NCI-H82 treated with DMSO at 0.1 percent for 48 hours (cell line): ENCODE results near the gene CCBE1.
"Not testable (repeated sequence)": the region's sequence is repeated elsewhere in the genome, so short reads cannot be mapped to it uniquely, and the experiment has no call there.

ENCODE experiments used
- DNase-seq: peaks from one replicate; lab custom pipeline; 2025; ENCODE audit not compliant: unreplicated experiment; lab: John Stamatoyannopoulos, UW

Gene CCBE1

DNA sequence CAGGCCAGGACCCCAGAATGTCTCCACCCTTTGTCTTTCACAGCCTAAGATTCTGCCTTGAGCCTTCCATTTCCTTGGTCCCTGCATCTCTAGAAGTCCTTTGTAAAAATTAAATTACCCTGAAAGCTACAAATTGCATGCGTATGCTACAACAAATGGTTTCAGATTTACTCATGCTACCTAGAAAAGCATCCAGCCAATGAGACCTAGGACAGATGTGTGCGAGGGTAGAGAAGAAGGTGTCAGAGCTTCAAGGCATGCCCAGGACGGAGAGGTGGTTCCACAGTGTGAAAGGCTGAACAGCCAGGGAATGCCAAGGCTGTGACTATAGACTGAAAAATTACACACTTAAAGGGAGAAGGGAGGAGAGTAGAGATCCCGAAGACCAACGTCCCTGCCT is 40.2 kb downstream of the CCBE1 start:
- no peak for DNase-seq

DNA sequence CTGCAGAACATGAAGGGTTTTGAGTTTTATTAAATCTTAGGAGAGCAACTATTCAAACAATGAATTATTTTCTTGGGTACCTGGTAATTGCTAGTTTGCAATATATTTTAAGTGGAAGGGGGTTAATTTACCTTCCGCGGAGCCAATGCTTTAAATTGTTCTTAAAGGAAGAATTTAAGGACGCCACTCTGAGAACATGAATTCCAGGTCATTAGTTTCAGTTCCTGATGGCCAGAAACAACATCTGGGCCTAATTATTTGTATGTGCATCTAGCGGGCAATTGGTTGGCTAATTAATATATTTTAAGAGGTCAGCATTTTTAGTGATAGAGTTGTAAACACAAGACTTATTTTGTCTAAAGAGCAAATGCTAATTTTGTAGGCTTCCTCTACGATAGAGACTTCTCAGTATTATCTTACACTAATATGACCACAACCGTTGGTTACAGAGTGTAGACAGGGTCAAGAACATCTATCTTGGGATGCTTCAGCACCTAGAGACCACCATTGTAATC is 40.8 kb downstream of the CCBE1 start:
- DNase-seq, result no peak

DNA sequence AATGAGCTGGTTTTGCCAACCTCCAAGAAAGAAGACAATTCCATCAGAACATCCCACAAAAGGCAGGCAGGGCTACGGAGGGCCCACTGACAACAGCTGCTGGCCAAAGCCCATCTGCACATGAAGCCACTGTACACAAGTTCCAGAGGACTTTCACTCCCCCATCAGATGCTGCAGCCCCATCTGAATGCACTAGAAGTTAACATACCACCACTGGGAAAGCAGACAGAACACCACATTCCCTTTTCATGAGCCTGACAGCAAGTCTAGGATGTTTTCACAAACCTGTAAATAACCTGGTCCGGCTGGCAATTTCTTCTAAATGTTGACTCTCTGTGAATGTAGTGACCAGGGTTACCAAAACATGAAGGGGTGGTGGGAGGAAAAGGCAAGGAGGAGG is 41.5 kb downstream of the CCBE1 start:
- DNase-seq, result no peak

DNA sequence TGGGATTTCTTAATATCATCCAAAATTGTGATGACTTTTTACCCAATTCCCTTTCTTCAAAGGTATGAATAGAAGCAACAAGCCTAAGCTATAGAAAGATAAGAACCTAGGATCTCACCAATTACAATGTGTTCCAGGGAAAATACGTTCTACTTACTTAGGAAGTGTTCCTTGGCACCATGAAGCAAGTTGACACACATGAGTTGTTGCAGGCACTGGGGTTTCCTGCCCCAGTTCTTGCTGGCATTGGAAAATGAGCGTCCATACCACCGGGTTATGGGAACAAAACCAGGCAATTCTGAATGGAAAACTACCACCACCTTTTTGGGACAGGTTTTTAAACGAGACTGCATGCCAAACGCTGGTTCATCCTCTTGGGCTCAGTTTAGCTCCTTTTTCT is 46.2 kb downstream of the CCBE1 start:
- DNase-seq, result no peak

DNA sequence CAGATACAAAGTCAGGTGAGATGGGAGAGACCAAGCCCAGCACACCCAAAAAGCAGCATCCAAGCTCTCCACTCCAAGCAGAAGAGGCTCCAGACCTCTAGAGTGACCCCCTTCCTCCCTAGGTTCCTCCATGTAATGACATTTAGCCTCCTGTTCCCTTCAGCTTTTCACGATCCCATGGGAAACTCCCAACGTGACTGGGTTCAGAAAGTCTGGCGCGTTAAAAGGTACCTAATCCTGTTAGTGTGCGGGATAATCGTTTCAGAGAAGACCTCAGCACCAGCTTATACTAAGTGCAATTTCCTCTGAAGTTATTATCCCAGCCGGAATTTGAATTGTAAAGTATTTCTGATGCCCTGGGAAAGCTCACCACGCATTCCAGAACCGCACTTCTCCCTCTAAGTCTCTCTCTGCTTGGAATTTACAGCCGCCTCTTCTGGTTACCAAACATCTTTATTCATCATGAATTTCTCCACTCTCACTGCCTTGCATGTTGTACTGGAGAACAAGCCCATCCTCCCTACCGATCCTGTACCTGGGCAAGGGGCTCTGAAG is 46.9 kb downstream of the CCBE1 start:
- DNase-seq, result peak; percentile 90

DNA sequence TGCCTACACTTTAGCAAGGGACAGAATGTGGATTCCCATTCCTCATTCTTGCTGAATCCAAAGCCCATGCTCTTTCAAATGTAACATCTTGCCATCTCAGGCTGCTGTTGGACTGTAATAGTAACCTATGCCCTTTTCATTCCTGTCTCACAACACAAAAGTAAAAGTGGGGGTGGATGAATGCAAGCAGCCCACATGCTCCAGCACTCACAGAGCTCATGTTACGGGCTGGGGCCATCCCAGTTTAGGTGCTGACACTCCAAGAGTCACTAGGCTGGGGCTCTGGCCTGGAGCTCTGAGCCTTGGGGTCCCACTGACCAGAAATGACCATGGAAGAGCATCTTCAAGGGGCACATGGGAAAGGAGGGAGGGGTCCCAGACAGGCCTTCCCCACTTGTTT is 47.6 kb downstream of the CCBE1 start:
- DNase-seq, result no peak

DNA sequence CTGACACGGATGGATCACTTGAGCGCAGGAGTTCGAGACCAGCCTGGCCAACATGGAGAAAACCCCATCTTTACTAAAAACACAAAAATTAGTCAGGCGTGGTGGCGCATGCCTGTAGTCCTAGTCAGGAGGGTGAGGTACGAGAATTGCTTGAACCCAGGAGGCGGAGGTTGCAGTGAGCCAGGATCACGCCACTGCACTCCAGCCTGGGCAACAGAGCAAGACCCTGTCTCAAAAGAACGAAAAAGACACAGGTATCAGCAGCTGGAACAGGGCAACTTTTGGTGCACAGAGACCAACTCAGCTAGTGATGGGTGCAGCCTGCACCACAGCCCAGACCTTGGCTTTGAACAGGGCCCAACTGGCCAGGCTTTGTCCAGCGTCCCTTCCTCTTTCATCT is 48.8 kb downstream of the CCBE1 start:
- not testable (repeated sequence) for DNase-seq

DNA sequence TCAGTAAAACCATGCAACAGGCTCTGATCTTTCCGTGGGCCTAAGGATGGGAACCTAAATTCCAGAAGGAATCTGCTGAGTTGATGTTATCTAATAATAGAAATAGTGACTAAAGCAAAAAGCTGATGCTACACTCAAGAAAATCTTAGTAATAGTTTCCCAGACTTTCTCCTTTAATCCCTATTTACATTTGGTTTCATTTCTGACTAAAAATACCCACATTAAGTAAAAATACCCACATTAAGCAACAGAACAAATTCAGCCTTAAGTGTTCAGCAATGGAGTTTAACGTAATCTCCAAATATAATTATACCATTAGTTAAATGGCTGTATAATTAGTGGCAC is 50.3 kb downstream of the CCBE1 start:
- DNase-seq, result no peak

DNA sequence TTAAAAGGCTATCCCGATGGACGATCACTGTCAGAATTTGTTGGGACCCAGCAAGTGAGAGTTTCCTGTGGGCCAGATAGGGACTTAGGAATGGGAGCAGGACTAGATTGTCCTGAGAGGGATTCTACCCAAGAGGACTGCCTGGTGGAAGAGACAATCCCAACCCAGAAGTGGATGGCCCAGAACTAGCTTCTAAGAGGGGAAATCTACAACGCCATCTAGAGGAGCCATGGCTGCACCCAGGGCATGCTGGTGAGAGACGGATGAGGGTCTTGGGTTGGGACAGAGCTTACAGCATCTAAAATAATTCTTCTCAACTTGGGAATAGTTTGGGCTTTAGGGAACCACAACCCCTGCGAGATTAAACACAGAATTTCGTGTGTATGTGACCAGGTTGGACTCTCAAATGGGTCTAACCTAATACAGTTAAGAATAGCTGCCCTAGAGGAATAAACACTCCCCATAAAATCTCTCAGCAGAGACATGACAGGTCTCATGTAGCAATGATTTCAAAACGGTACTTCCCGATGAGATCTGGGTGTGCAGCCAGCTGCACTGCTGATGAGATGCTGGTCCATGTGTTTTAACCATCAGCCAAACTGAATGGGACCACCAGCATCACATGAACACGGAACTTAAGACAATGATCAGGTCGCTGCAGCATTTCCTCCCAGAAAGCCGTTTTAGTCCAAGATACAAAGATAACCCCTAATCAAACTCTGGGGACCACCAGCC is 50.8 kb downstream of the CCBE1 start:
- DNase-seq, result no peak

DNA sequence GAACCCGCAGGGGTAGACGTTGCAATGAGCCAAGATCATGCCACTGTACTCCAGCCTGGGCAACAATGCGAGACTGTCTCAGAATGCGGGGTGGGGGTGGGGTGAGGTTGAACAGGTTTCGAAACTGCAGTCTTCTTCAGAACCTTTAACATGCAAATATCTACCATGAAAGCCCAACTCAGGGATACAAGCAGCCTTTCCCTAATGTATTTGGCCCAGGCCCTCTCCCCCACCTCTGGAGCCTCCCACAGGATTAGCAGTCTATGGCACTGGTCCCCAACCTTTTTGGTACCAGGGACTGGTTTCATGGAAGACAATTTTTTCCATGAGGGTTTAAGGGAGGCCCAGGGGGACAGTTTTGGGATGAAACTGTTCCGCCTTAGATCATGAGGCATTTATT is 53.5 kb downstream of the CCBE1 start:
- DNase-seq, result no peak

DNA sequence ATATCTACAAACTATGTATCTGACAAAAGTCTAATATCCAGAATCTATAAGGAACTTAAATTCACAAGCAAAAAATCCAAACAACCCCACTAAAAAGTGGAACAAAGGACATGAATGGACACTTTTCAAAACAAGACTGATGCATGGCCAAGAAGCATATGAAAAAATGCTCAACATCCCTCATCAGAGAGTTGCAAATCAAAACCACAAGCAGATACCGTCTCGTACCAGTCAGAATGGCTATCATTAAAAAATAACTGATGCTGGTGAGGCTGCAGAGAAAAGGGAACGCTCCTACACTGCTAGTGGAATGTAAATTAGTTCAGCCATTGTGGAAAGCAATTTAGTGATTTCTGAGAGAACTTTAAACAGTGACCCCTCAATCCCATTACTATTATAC is 56.5 kb downstream of the CCBE1 start:
- no peak for DNase-seq

DNA sequence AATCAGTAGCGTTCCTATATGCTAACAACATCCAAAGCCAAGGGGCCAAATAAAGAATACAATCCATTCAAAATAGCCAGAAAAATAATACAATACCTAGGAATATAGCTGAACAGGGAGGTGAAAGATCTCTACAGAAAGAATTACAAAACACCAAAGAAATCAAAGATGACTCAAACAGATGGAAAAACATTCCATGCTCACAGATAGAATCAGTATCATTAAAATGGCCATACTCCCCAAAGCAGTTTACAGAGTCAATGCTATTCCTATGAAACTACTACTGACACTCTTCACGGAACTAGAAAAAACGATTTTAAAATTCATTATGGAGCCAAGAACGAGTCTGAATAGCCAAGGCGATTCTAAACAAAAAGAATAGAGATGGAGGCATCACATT is 57.4 kb downstream of the CCBE1 start:
- DNase-seq, result no peak

DNA sequence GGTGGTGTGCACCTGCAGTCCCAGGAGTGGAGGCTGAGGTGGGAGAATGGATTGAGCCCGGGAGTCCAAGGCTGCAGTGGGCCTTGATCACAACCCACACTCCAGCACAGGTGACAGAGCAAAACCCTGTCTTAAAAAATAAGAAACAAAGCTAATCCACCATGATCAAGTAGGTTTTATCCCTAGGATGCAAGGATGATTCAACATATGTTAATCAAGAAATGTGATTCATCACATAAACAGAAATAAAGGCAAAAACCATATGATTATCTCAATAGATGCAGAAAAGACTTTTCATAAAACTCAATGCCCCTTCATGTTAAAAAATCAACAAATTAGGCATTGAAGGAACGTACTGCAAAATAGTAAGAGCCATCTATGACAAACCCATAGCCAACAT is 58.1 kb downstream of the CCBE1 start:
- DNase-seq, result no peak

DNA sequence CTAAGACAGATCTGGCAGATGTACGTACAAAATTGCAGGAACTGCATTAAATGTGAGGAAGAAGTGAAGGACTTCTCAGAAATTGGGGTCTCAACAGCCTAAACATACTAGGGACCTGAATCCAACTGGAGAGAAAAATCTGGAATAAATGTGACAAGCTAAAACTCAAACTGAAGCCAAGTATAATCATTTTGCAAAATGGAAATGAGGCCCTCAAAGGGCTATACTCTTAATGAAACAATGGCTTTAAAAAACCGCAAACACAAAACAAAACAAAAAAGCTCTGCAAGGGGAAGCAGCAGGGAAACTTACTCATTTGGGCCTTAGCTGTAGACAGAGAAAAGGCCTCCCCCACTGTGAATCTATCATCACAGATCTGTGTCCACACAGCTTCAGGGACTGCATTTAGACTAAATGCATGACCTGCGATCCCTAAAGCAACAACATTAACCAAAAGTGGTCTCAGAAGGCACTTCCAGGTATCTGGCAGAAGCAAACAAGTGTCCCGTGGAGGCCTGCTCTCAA is 63.2 kb downstream of the CCBE1 start:
- DNase-seq, result no peak

DNA sequence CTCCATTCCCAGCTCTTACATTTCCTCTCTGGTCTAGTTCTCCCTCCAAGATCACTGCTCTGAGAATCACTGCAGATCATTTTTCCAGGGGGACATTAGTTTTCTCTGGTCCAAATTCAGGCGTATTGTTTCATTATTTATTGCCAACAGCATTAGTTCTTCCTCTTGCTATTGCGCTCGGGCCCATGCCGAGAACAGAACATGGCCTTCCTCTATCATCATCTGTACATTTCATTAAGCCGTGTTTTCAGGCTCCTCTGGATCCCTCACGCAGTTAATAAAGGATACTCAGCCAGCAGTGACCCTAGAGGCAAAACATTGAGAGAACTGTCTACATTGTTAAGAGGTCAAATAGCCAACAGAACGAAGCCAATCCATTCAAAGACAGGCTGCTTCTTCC is 63.9 kb downstream of the CCBE1 start:
- no peak for DNase-seq

DNA sequence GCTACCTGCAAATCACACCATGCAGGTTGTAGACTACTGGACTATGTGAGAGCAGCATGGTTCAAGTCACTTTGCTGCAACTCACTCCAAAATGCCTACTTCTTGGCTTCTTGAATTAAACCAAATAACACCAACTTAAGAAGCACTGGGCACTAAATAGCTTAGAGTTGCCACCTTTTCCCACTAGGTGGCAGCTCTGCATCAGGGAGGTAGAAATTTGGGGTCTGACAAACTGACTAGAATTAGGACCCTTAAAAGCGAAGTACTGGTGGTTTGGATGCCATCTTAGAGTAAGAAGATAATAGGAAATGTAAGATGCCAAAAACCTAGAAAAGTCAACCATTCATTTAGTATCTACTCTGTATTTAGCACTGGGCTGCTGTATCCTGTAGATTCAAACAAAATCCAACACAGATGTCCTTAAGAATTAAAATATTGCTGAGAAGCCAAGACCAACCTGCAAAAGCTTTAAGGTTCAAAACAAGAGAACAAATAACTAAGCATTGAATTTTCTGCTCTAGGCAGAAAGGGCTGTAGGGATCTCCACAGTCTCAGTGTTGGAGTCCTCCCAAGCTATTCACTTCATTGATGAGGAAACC is 65.5 kb downstream of the CCBE1 start:
- no peak for DNase-seq

DNA sequence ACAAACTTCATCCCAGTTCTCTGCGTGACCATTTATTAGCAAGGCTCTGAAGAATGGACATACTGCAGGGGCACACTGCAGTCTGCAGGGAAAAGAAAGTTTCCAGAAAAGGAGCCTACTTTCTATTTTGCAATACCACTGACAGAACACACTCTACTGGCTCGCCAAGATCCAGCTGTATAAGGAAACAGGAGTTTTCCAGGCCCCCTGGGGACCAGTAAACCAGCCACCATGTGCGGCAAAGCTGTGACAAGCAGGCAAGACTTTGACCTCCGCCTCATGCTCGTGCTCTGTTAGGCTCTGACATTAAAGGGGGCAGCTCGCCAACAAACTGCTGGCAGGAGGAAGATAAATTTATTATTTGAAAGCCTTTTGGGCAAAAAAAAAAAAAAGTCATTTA is 67.3 kb downstream of the CCBE1 start:
- no peak for DNase-seq

DNA sequence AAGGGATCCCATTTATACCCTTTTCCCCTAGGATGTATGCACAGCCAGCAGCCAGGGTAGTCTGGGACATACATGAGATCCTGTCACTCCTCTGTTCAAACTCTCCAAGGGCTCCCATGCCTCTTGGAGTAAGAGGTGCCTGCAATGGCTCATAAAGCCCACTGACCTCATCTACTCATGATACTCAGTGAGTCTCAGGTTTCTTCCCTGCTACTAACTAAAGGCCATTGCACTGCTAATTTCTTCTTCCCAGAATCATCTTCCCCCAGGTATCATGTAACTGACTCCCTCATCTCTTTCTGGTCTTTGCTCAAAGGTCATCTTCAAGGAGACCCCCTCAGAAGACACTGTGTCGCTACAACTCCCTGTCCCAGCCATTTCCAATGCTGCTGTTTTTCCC is 68.2 kb downstream of the CCBE1 start:
- no peak for DNase-seq

DNA sequence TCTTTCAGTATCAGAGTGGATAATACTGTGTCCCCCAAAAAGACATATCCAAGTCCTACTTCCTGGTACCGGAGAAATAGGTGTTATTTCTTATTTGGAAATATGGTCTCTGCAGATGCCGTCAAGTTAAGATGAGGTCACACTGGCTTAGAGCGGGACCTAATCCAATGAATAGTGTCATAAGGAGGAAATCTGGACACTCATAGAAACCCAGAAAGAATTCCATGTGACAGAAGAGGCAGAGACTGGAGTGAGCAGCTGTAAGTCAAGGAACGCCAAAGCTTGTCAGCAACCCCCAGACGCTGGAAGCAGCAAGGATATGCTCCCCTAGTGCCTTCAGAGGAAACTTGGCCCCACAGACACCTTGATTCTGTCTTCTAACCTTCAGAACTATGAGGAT is 69.8 kb downstream of the CCBE1 start:
- no peak for DNase-seq

DNA sequence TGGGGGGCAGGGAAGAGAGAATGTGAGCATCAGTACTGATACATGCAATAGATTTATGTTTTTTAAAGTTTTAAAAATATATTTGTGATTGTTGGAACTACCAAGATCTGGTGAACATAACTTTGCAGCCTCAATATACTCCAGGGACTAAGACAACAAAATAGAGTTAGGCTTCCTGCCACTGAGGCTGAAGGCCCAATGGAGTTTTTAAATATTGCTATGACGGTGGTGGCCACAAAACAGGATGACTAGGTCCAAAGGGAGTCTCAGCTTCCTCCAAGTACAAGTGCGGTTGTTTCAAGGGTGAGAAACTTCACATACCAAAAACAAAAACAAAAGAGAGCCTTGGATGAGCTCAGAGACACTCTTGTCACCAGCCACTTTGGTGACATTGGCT is 72.9 kb downstream of the CCBE1 start:
- no peak for DNase-seq

DNA sequence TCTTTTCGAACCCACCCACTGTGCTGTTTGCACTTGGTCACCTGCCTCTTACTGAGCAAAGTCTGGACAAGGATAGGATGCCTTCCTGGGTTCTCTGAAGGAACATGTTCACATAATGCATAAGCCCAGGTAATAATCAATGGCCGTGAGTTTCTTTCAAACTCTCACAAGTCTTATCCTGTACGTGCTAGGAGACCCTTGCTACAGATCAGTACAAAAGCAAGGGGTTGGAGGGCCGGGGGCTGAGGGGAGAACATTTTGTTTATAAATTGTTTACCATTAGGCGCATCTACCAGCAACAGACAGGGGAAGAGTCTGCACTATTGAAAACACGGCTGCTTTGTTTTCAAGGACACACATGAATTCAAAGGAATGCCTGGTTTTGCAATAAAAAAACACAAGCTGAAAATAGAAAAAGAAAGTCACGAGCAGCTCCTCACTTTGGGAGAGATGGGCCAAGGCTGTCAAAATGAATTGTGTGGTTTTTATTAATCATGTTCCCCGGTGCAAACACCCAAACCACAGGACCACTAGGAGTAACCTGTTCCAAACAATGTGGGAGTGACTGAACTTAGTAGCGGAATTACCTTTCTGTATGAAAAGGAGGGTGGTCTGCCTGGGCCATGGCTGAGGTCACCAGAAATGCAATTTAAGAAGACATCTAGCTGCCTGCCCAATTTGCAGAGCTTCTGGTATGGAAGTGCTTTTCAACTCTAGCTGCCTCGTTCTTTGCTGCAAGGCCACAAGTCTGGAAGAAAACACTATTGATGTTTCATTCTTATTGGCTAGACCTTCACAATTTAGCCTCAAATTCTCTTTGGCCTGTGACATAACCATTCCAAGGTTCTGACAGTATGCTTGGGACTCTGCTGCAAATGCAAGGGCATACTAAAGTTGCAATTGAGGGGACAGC is 73.5 kb downstream of the CCBE1 start:
- no peak for DNase-seq
